Activated CD4-positive, alpha-beta T cell treated with anti-CD3 and anti-CD28 coated beads for 4 hours (primary cell): ENCODE results near the gene PIP.
"Not testable (repeated sequence)": the region's sequence is repeated elsewhere in the genome, so short reads cannot be mapped to it uniquely, and the experiment has no call there.

Experiments
- DNase-seq, 2 donors: peaks; one replicate each; pipeline ENCODE4 v3.0.0-alpha.2; 2020

Gene PIP

DNA sequence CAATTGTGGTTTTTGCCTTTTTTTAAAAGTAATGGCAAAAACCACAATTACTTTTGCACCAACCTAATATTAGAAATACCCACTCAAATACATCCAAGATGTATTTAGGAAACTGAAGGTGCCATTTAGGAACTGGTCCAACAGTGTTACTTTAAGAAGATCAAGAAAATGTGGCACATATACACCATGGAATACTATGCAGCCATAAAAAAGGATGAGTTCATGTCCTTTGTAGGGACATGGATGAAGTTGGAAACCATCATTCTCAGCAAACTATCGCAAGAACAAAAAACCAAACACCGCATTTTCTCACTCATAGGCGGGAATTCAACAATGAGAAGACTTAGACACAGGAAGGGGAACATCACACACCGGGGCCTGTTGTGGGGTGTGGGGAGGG lies 48.9 kb downstream of the PIP start:
- not testable (repeated sequence) for DNase-seq

DNA sequence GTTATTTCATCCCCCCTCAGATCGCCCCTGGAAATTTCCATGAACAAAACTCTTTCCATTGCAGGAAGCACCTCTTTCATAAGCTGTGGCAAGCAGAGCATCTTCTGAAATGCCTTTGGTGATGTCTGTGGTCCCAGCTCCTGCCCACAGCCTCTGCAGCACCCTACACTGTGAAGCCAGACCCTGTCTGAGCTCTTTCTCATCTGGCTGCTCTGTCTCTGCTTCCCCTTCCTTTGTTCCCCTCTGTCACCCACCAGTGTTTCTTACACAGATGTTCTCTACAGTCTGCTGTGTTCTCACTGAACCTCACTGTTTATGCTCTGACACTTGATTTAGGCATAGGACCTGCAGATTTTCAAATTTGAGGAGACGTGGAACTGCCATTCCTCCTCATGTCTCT lies 49.5 kb downstream of the PIP start:
- no peak for DNase-seq

DNA sequence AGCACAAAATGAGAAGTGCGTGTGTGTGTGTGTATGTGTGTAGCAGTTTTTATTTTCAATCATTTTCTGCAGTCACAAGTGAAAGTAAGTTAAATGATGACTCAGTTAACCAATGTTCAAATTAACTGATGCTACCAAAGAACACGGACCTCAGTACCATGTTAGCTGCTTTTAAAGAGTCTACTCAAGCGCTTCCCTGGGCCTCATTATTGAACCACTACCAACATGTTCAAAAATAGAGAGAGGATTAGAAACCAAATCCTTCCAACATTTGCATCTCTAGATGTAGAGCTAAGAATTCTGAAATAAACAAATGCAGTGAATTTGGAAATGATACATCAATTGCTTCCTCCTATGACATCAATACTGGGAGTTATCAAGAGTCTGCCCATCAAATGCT lies 51.1 kb downstream of the PIP start, which contains the start of gene TAS2R39:
TSS of gene TAS2R39 (plus strand) at position 396 of the 400 bp plus-strand sequence. CDS start at position 396, 0 bp downstream.
- no peak for DNase-seq

DNA sequence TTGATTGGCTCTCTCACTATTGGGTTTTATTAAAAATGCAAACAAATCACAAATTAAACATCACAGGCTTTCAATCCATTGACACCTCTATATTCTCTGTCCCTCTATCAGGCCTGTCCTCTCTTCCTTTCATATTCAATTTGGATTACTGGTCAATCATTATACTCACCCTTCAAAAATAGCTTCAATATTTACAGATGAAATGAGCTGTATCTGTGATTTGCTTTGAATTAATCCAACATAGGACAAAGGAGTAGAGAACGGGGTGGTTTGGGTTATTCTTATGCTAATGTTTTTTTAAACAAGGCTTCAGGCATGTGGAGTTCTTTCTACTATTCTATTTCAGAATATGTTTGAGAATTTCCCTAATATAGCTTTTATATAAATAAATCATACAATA lies 53.7 kb downstream of the PIP start:
- DNase-seq = no peak

DNA sequence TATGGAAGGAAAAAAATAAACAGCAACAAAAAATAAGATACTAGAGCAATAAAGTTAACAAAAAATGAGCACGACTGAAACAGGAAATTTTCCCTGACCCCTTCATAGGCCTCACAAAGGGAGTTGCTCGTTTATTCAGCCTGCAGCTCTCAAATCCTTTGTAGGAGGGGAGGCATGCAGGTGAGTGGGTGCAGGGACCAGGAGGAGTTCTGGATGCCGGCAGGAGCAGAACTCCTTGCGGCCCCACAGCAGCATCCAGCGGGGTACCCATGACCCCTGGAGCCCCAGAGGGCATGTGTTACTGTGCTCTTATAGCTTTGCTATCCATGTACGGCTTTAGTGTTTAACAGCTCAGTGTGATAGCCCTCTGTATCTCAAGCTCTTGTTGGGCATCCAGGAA lies 57.1 kb downstream of the PIP start:
- no peak for DNase-seq
